ENCODE data around the gene LEPROT. TPM values are rescaled to one million over a fixed set of nuclear protein-coding genes. Genes with fewer than 3 reads are reported as not detected.
"Not testable (repeated sequence)": the region's sequence is repeated elsewhere in the genome, so short reads cannot be mapped to it uniquely, and the experiment has no call there.

Gene LEPROT
- total RNA-seq, 1 donor from 2014 or later, result 20.9 TPM

DNA sequence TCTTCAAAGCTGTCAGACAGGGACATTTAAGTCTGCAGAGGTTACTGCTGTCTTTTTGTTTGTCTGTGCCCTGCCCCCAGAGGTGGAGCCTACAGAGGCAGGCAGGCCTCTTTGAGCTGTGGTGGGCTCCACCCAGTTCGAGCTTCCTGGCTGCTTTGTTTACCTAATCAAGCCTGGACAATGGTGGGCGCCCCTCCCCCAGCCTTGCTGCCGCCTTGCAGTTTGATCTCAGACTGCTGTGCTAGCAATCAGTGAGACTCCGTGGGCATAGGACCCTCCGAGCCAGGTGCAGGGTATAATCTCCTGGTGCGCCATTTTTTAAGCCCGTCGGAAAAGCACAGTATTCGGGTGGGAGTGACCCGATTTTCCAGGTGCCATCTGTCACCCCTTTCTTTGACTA is 35.2 kb downstream of the LEPROT start:
- H3K4me3 Mint-ChIP-seq (ENCODE audit: low read depth); DNase-seq (ENCODE audit: low spot score); H3K27ac Mint-ChIP-seq; H3K27me3 Mint-ChIP-seq (ENCODE audit: low read depth); H3K9me3 Mint-ChIP-seq; intact Hi-C loops (cut with micrococcal nuclease); H3K36me3 Mint-ChIP-seq (ENCODE audit: low read depth): not testable (repeated sequence)
- peaks cover 12% of the 10 kb centered on the region for H3K4me1 Mint-ChIP-seq (ENCODE audit: low read depth)

DNA sequence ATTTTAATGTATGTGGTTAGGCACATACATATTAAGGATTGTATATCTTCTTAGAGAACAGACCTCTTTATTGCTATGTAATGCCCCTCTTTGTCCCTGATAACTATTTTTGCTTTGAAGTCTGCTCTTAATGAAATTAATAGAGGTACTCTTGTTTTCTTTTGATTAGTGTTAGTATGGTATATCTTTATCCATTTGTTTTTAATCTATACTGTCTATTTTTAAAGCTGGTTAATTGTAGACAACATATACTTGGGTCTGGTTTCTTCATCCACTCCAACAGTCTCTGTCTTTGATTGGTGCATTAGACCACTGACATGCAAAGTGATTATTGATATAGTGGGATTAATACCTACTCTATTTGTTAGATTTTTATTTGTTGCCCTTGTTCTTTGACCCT is 36.0 kb downstream of the LEPROT start:
- H3K27ac Mint-ChIP-seq, result no peak overlapping the region
- no peaks in the 10 kb centered on the region for H3K36me3 Mint-ChIP-seq (ENCODE audit: low read depth)
- DNase-seq (ENCODE audit: low spot score), result no peak
- intact Hi-C loops (cut with micrococcal nuclease), result no loop called here
- no peaks in the 10 kb centered on the region for H3K9me3 Mint-ChIP-seq
- H3K27me3 Mint-ChIP-seq (ENCODE audit: low read depth), result no peaks in the 10 kb centered on the region
- H3K4me1 Mint-ChIP-seq (ENCODE audit: low read depth), result peaks cover 12% of the 10 kb centered on the region
- no peak overlapping the region for H3K4me3 Mint-ChIP-seq (ENCODE audit: low read depth)

- intact Hi-C loops (cut with micrococcal nuclease), result loop anchor here (2.0 kb wide), 1 partner anchor 227 kb away; no protein-coding TSS in a partner anchor
- H3K27ac Mint-ChIP-seq, result no peak overlapping the region
- H3K4me3 Mint-ChIP-seq (ENCODE audit: low read depth), result no peak overlapping the region
- no peaks in the 10 kb centered on the region for H3K36me3 Mint-ChIP-seq (ENCODE audit: low read depth)
- H3K27me3 Mint-ChIP-seq (ENCODE audit: low read depth), result no peaks in the 10 kb centered on the region
- peaks cover 12% of the 10 kb centered on the region for H3K4me1 Mint-ChIP-seq (ENCODE audit: low read depth)
- no peak for DNase-seq (ENCODE audit: low spot score)
- no peaks in the 10 kb centered on the region for H3K9me3 Mint-ChIP-seq
These were observed 37.4 kb downstream of the LEPROT start for GRCh38 chr1:65457868-65458267.

DNA sequence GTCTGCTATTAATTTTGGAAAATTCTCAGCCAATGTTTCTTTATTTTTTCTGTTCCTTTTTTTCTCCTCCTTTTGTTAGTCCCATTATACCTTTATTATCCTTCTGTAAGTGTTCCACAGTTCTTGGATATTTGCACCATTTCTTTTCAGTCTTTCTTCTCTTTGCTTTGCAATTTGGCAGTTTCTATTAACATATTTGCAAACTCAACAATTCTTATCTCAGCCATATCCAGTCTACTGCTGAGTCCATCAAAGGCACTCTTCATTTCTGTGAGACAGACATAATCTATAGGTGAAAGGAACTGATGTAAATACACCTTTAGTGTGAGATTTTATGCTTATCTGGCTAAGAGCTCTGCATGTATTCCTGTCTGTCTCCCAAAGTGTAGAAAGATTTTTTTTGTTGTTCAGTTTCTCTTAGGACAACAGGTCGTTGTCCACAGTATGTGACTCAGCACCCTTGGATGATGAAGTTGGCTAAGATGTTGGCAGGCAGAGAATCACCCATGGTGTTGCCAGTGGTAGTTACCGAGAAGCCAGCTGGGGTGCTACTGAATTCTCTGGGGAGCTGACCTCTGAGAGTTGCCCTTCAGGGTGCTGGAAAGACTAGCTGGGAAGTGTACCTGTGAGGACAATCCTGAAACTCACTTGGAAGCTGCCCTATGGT is 38.4 kb downstream of the LEPROT start:
- no peak for DNase-seq (ENCODE audit: low spot score)
- Mint-ChIP-seq H3K36me3 (ENCODE audit: low read depth) (no peaks in the 10 kb centered on the region), H3K27me3 (ENCODE audit: low read depth) (peaks cover 3% of the 10 kb centered on the region), H3K27ac (no peak overlapping the region), H3K9me3 (peaks cover 8% of the 10 kb centered on the region), H3K4me3 (ENCODE audit: low read depth) (no peak overlapping the region), H3K4me1 (ENCODE audit: low read depth) (peaks cover 12% of the 10 kb centered on the region)
- intact Hi-C loops (cut with micrococcal nuclease), result loop anchor here (1.0 to 2.0 kb wide), 2 partner anchors 223 to 228 kb away; no protein-coding TSS in a partner anchor

DNA sequence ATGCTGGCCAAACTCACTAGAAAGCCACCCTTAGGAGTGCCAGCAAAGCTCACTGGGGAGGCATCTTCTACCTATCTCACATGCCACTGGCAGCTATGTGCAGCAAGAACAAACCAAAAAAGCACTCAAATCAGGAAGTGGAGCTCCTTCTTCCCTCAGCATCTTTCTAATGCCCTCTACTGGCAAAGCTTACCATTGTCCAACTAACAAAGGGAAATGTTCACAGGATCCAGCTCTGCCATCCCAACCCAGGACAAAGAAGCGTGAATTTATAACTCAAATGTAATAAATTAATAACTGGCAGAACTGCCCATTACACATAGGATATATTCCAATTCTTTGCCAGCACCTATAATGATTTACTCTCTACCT is 38.9 kb downstream of the LEPROT start:
- Mint-ChIP-seq H3K36me3 (ENCODE audit: low read depth) (no peaks in the 10 kb centered on the region), H3K4me3 (ENCODE audit: low read depth) (no peak overlapping the region), H3K9me3 (peaks cover 8% of the 10 kb centered on the region), H3K27me3 (ENCODE audit: low read depth) (peaks cover 3% of the 10 kb centered on the region), H3K27ac (no peak overlapping the region), H3K4me1 (ENCODE audit: low read depth) (peaks cover 12% of the 10 kb centered on the region)
- no peak for DNase-seq (ENCODE audit: low spot score)
- intact Hi-C loops (cut with micrococcal nuclease), result loop anchor here (1.0 to 2.0 kb wide), 2 partner anchors 223 to 229 kb away; no protein-coding TSS in a partner anchor

GRCh38 chr1:65465837-65466236 is 45.4 kb downstream of the LEPROT start:
- H3K4me1 Mint-ChIP-seq (ENCODE audit: low read depth); H3K27ac Mint-ChIP-seq; intact Hi-C loops (cut with micrococcal nuclease); DNase-seq (ENCODE audit: low spot score); H3K36me3 Mint-ChIP-seq (ENCODE audit: low read depth); H3K9me3 Mint-ChIP-seq; H3K27me3 Mint-ChIP-seq (ENCODE audit: low read depth); H3K4me3 Mint-ChIP-seq (ENCODE audit: low read depth): not testable (repeated sequence)

DNA sequence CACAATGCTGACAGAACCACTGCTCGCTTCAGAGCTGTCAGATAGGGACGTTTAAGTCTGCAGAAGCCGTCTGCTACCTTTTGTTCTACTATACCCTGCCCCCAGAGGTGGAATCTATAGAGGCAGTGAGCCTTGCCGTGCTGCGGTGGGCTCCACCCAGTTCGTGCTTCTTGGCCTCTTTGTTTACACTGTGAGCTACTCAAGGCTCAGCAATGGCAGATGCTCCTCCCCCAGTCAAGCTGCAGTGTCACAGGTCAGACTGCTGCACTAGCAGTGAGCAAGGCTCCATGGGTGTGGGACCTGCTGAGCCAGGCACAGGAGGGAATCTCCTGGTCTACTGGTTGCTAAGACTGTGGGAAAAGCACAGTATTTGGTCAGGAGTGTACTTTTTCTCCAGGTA is 47.1 kb downstream of the LEPROT start:
- no peaks in the 10 kb centered on the region for H3K36me3 Mint-ChIP-seq (ENCODE audit: low read depth)
- H3K27me3 Mint-ChIP-seq (ENCODE audit: low read depth), result peaks cover 12% of the 10 kb centered on the region
- H3K4me1 Mint-ChIP-seq (ENCODE audit: low read depth), result no peaks in the 10 kb centered on the region
- no peak overlapping the region for H3K27ac Mint-ChIP-seq
- intact Hi-C loops (cut with micrococcal nuclease), result no loop called here
- DNase-seq (ENCODE audit: low spot score), result no peak
- H3K4me3 Mint-ChIP-seq (ENCODE audit: low read depth), result no peak overlapping the region
- peaks cover 8% of the 10 kb centered on the region for H3K9me3 Mint-ChIP-seq

- DNase-seq (ENCODE audit: low spot score), result no peak
- Mint-ChIP-seq H3K36me3 (ENCODE audit: low read depth) (no peaks in the 10 kb centered on the region), H3K4me1 (ENCODE audit: low read depth) (no peaks in the 10 kb centered on the region), H3K27ac (no peak overlapping the region), H3K4me3 (ENCODE audit: low read depth) (no peak overlapping the region), H3K27me3 (ENCODE audit: low read depth) (peaks cover 9% of the 10 kb centered on the region), H3K9me3 (no peaks in the 10 kb centered on the region)
- intact Hi-C loops (cut with micrococcal nuclease), result no loop called here
These were observed 48.8 kb downstream of the LEPROT start for GRCh38 chr1:65469126-65469888.

DNA sequence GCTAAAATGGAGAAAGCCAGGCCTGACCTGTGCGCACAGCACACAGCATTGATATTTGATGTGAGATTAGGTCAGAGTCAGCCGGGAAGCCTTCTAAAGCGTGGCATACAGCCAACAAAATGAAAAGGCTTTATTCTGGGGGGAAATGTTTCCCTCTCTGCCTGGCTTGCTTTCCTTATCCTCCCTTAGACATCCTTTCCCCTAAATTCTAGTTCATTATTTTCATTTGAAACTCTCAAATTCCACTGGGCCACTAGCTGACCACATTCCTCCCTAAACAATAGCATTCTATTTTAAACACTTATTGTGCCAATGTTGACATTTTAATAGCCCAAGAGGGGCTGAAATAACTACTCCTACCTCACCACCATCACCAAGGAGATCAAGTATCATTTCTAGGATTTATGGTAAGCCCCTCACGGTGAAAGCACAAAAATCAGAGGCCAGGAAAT is 49.4 kb downstream of the LEPROT start:
- intact Hi-C loops (cut with micrococcal nuclease), result no loop called here
- no peak for DNase-seq (ENCODE audit: low spot score)
- H3K4me3 Mint-ChIP-seq (ENCODE audit: low read depth), result no peak overlapping the region
- H3K27ac Mint-ChIP-seq, result no peak overlapping the region
- no peaks in the 10 kb centered on the region for H3K4me1 Mint-ChIP-seq (ENCODE audit: low read depth)
- no peaks in the 10 kb centered on the region for H3K9me3 Mint-ChIP-seq
- peaks cover 5% of the 10 kb centered on the region for H3K27me3 Mint-ChIP-seq (ENCODE audit: low read depth)
- H3K36me3 Mint-ChIP-seq (ENCODE audit: low read depth), result no peaks in the 10 kb centered on the region

DNA sequence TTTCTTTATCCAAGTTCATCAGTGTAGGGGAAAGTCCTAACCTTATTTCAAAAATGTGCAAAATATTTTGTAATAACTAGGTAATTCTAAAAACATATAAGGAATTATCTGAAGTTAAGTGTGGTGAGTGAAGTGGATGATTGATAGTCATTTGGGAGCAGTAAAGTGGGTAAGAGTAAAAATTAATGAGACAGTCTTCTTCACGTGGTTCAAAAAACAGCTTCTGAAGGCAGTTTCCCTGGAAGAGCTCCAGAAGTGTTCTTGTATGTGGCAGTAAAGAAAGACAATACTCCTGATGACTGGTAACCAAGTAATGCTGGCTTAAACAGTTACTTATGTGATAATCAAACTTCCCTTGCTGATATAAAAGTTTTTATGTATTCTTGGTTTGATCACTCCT is 50.3 kb downstream of the LEPROT start:
- no peak for DNase-seq (ENCODE audit: low spot score)
- intact Hi-C loops (cut with micrococcal nuclease), result no loop called here
- Mint-ChIP-seq H3K9me3 (no peaks in the 10 kb centered on the region), H3K27me3 (ENCODE audit: low read depth) (peaks cover 4% of the 10 kb centered on the region), H3K36me3 (ENCODE audit: low read depth) (no peaks in the 10 kb centered on the region), H3K4me1 (ENCODE audit: low read depth) (no peaks in the 10 kb centered on the region), H3K4me3 (ENCODE audit: low read depth) (no peak overlapping the region), H3K27ac (no peak overlapping the region)

DNA sequence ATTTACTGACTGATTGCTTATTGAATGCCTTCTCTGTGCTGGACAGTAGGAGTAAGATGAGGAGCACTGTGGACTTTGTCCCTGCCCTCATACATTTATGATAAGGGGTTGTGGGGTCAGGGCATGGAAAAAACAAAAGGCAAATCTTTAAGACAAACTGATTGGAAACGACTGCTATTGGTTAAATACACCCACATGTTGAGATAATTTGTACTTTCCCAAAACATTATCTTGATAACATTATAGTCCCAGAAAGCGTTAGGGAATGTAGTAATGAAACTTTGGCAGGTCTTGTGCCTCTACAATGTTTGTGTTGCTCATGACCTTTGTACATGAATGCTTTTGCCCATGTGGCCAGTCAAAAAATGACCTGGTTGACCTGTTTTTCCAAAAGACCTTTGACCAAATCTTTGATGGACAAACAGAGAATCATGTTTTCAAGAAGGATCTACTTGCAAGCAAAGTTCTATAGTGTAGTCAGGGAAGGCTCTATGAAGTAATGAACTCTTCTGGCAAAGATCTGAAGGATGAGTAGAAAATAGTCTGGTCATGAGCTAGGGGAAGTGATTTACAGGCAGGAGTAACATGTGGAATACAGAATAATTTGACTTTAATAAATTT is 50.9 kb downstream of the LEPROT start:
- Mint-ChIP-seq H3K9me3 (no peaks in the 10 kb centered on the region), H3K4me3 (ENCODE audit: low read depth) (no peak overlapping the region), H3K36me3 (ENCODE audit: low read depth) (no peaks in the 10 kb centered on the region), H3K27me3 (ENCODE audit: low read depth) (peaks cover 4% of the 10 kb centered on the region), H3K4me1 (ENCODE audit: low read depth) (no peaks in the 10 kb centered on the region), H3K27ac (no peak overlapping the region)
- DNase-seq (ENCODE audit: low spot score), result no peak
- intact Hi-C loops (cut with micrococcal nuclease), result no loop called here

GRCh38 chr1:65471861-65472332 is 51.4 kb downstream of the LEPROT start:
- Mint-ChIP-seq H3K36me3 (ENCODE audit: low read depth) (no peaks in the 10 kb centered on the region), H3K27ac (no peak overlapping the region), H3K4me1 (ENCODE audit: low read depth) (no peaks in the 10 kb centered on the region), H3K9me3 (no peaks in the 10 kb centered on the region), H3K27me3 (ENCODE audit: low read depth) (peaks cover 2% of the 10 kb centered on the region), H3K4me3 (ENCODE audit: low read depth) (no peak overlapping the region)
- intact Hi-C loops (cut with micrococcal nuclease), result no loop called here
- no peak for DNase-seq (ENCODE audit: low spot score)

- Mint-ChIP-seq H3K27ac (no peak overlapping the region), H3K36me3 (ENCODE audit: low read depth) (no peaks in the 10 kb centered on the region), H3K4me3 (ENCODE audit: low read depth) (no peak overlapping the region), H3K4me1 (ENCODE audit: low read depth) (no peaks in the 10 kb centered on the region), H3K9me3 (no peaks in the 10 kb centered on the region), H3K27me3 (ENCODE audit: low read depth) (no peaks in the 10 kb centered on the region)
- intact Hi-C loops (cut with micrococcal nuclease), result no loop called here
- DNase-seq (ENCODE audit: low spot score), result no peak
These were observed 55.9 kb downstream of the LEPROT start for GRCh38 chr1:65476327-65476726.
